IPS-11a (cell line): ENCODE measurements around the gene S100A4.
"Not testable (repeated sequence)": the region's sequence is repeated elsewhere in the genome, so short reads cannot be mapped to it uniquely, and the experiment has no call there.

Experiments used
- H3K4me3 ChIP-seq: one replicate; pipeline ENCODE4 v1.5.1; 2013; ENCODE audit warnings: low read depth, low read length, control low read depth

Gene S100A4

GRCh38 chr1:153545067-153546055 is at the start of gene S100A4:
S100A4 (minus strand) TSS chr1:153545806; CDS start chr1:153544794, 1,012 bp downstream.
- no peak within 1 kb of the TSS for H3K4me3 ChIP-seq

GRCh38 chr1:153592748-153593147 is 47.1 kb upstream of the S100A4 start:
- no peak overlapping the region for H3K4me3 ChIP-seq

GRCh38 chr1:153588482-153588881 is 42.9 kb upstream of the S100A4 start:
- no peak overlapping the region for H3K4me3 ChIP-seq

- not testable (repeated sequence) for H3K4me3 ChIP-seq
These were observed 42.4 kb upstream of the S100A4 start for GRCh38 chr1:153588033-153588432.

- no peak overlapping the region for H3K4me3 ChIP-seq
These were observed 41.7 kb upstream of the S100A4 start for GRCh38 chr1:153587314-153587713.

GRCh38 chr1:153586347-153586746 is 40.7 kb upstream of the S100A4 start:
- no peak overlapping the region for H3K4me3 ChIP-seq

GRCh38 chr1:153585006-153585405 is 39.4 kb upstream of the S100A4 start:
- H3K4me3 ChIP-seq = no peak overlapping the region

- H3K4me3 ChIP-seq = no peak overlapping the region
These were observed 38.4 kb upstream of the S100A4 start for GRCh38 chr1:153583976-153584375.

- not testable (repeated sequence) for H3K4me3 ChIP-seq
These were observed 37.9 kb upstream of the S100A4 start for GRCh38 chr1:153583514-153583913.

- not testable (repeated sequence) for H3K4me3 ChIP-seq
These were observed 37.2 kb upstream of the S100A4 start for GRCh38 chr1:153582836-153583235.

GRCh38 chr1:153578936-153579335 is 33.3 kb upstream of the S100A4 start:
- no peak overlapping the region for H3K4me3 ChIP-seq

- no peak overlapping the region for H3K4me3 ChIP-seq
These were observed 32.9 kb upstream of the S100A4 start for GRCh38 chr1:153578490-153578889.

GRCh38 chr1:153577624-153578051 is 32.0 kb upstream of the S100A4 start:
- H3K4me3 ChIP-seq = no peak overlapping the region

GRCh38 chr1:153577138-153577537 is 31.5 kb upstream of the S100A4 start:
- no peak overlapping the region for H3K4me3 ChIP-seq

GRCh38 chr1:153575497-153575896 is 29.9 kb upstream of the S100A4 start:
- H3K4me3 ChIP-seq = not testable (repeated sequence)

- H3K4me3 ChIP-seq = not testable (repeated sequence)
These were observed 29.5 kb upstream of the S100A4 start for GRCh38 chr1:153575081-153575491.

GRCh38 chr1:153573351-153573750 is 27.7 kb upstream of the S100A4 start:
- no peak overlapping the region for H3K4me3 ChIP-seq

- H3K4me3 ChIP-seq = no peak overlapping the region
These were observed 27.0 kb upstream of the S100A4 start for GRCh38 chr1:153572569-153573015.

- H3K4me3 ChIP-seq = no peak overlapping the region
These were observed 26.1 kb upstream of the S100A4 start for GRCh38 chr1:153571706-153572105.

- no peak overlapping the region for H3K4me3 ChIP-seq
These were observed 25.3 kb upstream of the S100A4 start for GRCh38 chr1:153570874-153571273.

- H3K4me3 ChIP-seq = no peak overlapping the region
These were observed 23.9 kb upstream of the S100A4 start for GRCh38 chr1:153569465-153569864.

GRCh38 chr1:153568367-153569099 is 22.9 kb upstream of the S100A4 start:
- no peak overlapping the region for H3K4me3 ChIP-seq
